Naive B cell (primary cell): Measurements from ENCODE around the gene OR1D5. TPM values are rescaled to one million over a fixed set of nuclear protein-coding genes. Genes with fewer than 3 reads are reported as not detected.
A peak's percentile ranks its signal among the peaks of the same experiment; 100 is the strongest.
"Not testable (repeated sequence)": the region's sequence is repeated elsewhere in the genome, so short reads cannot be mapped to it uniquely, and the experiment has no call there.

ENCODE experiments used
- ATAC-seq, 2 donors: fragments of 150-1000 bp; cut with Tn5 transposase; 2 replicates each; pipeline ENCODE4 v1.10.0; 2021; ENCODE audit warnings: low read depth in 2 of 2, mild to moderate bottlenecking in 2 of 2, moderate library complexity in 2 of 2
- DNase-seq: peaks from one replicate; pipeline ENCODE4 v3.0.0; 2022
- H3K27ac Mint-ChIP-seq, 6 donors: one replicate each; pipeline ENCODE4 v1.8.0; 2020 to 2022; ENCODE audit warnings: mild to moderate bottlenecking in 6 of 6, mixed read lengths in 6 of 6, moderate library complexity in 5 of 6, inconsistent platforms in 2 of 6
- H3K27me3 Mint-ChIP-seq, 3 donors: one replicate each; pipeline ENCODE4 v1.8.0; 2021 to 2022; ENCODE audit warnings: mixed read lengths in 3 of 3, mild to moderate bottlenecking in 1 of 3
- H3K36me3 Mint-ChIP-seq, 2 donors: one replicate each; pipeline ENCODE4 v1.8.0; 2020 to 2022; ENCODE audit warnings: mixed read lengths in 2 of 2, inconsistent platforms in 1 of 2, mild to moderate bottlenecking in 1 of 2
- H3K4me1 Mint-ChIP-seq, 3 donors: one replicate each; pipeline ENCODE4 v1.8.0; 2020 to 2022; ENCODE audit warnings: mixed read lengths in 3 of 3, inconsistent platforms in 1 of 3, mild to moderate bottlenecking in 1 of 3, moderate library complexity in 1 of 3
- H3K4me3 Mint-ChIP-seq, 8 donors: one replicate each; pipeline ENCODE4 v1.8.0; 2020 to 2022; ENCODE audit warnings: mild to moderate bottlenecking in 8 of 8, mixed read lengths in 8 of 8, moderate library complexity in 8 of 8, inconsistent platforms in 2 of 8
- H3K9me3 Mint-ChIP-seq, 7 donors: one replicate each; pipeline ENCODE4 v1.8.0; 2020 to 2022; ENCODE audit warnings: mixed read lengths in 7 of 7, mild to moderate bottlenecking in 5 of 7, inconsistent platforms in 2 of 7, moderate library complexity in 1 of 7
- polyA plus RNA-seq, 6 donors: library from polyadenylated mRNA; unstranded; fragments of 300-500 nt; fragmentation: Illumina TruSeq; gene quantifications; one replicate each; pipeline ENCODE4 v1.2.3, GENCODE V29; 2021; ENCODE audit warnings: low read depth in 6 of 6

OR1D5 gene, protein sequence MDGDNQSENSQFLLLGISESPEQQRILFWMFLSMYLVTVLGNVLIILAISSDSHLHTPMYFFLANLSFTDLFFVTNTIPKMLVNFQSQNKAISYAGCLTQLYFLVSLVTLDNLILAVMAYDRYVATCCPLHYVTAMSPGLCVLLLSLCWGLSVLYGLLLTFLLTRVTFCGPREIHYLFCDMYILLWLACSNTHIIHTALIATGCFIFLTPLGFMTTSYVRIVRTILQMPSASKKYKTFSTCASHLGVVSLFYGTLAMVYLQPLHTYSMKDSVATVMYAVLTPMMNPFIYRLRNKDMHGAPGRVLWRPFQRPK
- not detected for polyA plus RNA-seq

DNA sequence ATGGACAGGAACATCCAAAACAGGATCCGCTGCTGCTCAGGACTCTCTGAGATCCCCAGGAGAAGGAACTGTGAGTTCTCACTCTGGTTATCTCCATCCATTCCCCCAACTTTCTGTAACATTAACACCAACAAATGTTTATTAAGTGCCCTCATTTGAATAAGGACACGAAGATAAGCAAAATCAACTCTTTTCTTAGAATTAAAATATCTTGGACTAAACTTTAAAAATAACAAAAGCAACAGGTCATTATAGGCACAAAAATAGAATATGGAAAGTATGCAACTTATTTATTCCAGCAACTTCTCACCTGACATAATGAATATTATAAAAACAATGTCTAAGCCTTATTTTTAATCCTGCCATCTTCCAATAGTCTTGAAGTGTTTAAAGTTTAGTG, at the start of gene OR1D5:
Gene OR1D5, minus strand, starts transcription at position 101 of the 400 bp plus-strand sequence. Its CDS starts 0 bp downstream, at position 101.
- not testable (repeated sequence) for H3K4me3 Mint-ChIP-seq, H3K27me3 Mint-ChIP-seq, DNase-seq, H3K36me3 Mint-ChIP-seq, ATAC-seq, H3K9me3 Mint-ChIP-seq, H3K4me1 Mint-ChIP-seq
- H3K27ac Mint-ChIP-seq: peak within 1 kb of the TSS in 1 of 6 donors; percentile 58

DNA sequence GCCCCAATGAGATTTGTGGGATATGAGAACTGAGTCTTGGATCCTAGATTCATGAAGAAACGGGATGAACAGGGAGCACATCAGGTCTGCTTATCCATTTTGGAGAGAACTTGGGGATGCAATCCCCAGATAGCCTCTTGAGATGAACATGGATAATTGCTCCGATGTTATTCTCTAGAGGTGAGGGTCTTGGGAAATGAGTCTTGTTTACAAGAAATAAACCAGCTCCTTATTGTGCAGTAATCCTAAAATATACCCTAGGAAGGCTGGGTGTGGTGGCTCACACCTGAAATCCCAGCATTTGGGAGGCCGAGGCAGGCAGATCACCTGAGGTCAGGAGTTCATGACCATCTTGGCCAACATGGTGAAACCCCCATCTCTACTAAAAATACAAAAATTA, 40.9 kb upstream of the OR1D5 start, which contains the start of gene OR1D2:
Gene OR1D2, minus strand, starts transcription at position 101 of the 400 bp plus-strand sequence. CDS start 11,426 bp downstream, outside the sequence.
- no peak for ATAC-seq
- H3K27me3 Mint-ChIP-seq: peaks cover 25 to 58% (median 45%) of the 10 kb centered on the region in 3 donors
- peaks cover 0 to 14% of the 10 kb centered on the region in 2 donors for H3K36me3 Mint-ChIP-seq
- no peak for DNase-seq
- no peaks in the 10 kb centered on the region for H3K4me1 Mint-ChIP-seq
- H3K27ac Mint-ChIP-seq: peak within 1 kb of the TSS in 1 of 6 donors; percentile 63
- no peak within 1 kb of the TSS for H3K4me3 Mint-ChIP-seq
- H3K9me3 Mint-ChIP-seq: peaks cover 10 to 70% (median 26%) of the 10 kb centered on the region in 7 donors

DNA sequence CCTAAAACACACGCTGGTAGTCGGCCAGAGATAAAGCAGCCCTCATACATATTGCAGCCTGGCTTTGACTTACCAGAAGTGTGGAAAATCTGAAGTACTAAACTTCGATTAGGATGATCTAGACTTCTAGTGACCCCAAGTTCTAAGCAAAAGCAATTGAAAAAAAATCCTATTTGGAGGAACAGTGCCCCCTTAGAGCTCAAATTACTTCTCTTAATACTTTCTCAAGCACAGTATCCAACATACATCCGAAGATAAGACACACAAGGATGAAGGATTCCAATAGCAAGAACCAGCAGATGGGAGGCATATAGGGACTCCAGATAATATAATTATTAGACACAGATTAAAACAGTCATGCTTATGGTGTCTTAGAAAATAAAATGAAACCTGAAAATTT, 10.4 kb upstream of the OR1D5 start:
- H3K36me3 Mint-ChIP-seq, H3K27ac Mint-ChIP-seq, DNase-seq, ATAC-seq, H3K4me1 Mint-ChIP-seq, H3K4me3 Mint-ChIP-seq: not testable (repeated sequence)
- Mint-ChIP-seq H3K27me3 (peaks cover 5 to 14% (median 7%) of the 10 kb centered on the region in 3 donors), H3K9me3 (peaks cover 0 to 18% (median 13%) of the 10 kb centered on the region in 7 donors)

DNA sequence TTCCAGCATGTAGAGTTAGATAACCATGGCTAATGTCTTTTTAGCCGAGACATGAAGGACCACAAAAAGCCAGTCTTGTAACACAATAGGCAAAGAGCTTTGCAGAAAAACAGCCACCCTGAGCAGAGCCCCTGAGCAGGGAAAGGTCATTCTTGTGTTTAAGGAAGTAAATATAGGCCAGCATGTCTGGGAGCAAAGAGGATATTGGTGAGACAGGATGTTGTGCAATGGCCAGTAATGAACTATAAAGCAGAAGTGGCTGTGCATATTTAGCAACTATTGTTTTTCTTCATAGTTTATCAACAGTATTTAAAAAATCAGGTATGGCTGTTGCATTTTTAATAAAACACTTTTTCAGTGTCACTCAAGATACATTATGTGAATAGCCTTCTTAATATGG, 1.8 kb upstream of the OR1D5 start:
- peak; percentile 77 to 79 for ATAC-seq
- H3K27me3 Mint-ChIP-seq, H3K27ac Mint-ChIP-seq, H3K4me3 Mint-ChIP-seq, DNase-seq, H3K4me1 Mint-ChIP-seq, H3K36me3 Mint-ChIP-seq, H3K9me3 Mint-ChIP-seq: not testable (repeated sequence)

DNA sequence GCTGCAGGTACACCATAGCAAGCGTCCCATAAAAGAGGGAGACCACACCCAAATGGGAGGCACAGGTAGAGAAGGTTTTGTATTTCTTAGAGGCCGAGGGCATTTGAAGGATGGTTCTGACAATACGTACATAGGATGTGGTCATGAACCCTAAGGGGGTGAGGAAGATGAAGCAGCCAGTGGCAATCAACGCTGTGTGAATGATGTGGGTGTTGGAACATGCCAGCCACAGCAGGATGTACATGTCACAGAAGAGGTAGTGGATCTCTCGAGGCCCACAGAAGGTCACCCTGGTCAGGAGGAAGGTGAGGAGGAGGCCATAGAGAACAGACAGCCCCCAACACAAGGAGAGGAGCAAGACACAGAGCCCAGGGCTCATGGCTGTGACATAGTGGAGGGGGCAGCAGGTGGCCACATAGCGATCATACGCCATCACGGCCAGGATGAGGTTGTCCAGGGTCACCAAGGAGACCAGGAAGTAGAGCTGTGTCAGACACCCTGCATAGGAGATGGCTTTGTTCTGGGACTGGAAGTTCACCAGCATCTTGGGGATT, 506 bp downstream of the OR1D5 start:
- peak overlapping the region in 1 of 6 donors; percentile 58 for H3K27ac Mint-ChIP-seq
- not testable (repeated sequence) for H3K36me3 Mint-ChIP-seq, H3K27me3 Mint-ChIP-seq, H3K4me1 Mint-ChIP-seq, DNase-seq, H3K9me3 Mint-ChIP-seq, ATAC-seq, H3K4me3 Mint-ChIP-seq

DNA sequence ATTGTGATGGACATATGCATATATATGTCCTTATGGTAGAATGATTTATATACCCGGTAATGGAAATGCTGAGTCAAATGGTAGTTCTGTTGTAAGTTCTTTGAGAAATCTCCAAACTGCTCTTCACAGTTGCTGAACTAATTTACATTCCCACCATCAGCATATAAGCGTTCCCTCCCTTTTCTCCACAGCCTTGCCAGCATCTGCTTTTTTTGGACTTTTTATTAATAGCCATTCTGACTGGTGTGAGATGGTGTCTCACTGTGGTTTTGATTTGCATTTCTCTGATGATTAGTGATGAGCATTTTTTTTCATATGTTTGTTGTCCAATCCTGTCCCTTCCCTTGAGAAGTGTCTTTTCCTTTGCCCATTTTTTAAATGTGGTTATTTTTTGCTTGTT, 8.5 kb downstream of the OR1D5 start:
- not testable (repeated sequence) for ATAC-seq, H3K27me3 Mint-ChIP-seq, DNase-seq, H3K27ac Mint-ChIP-seq, H3K36me3 Mint-ChIP-seq, H3K9me3 Mint-ChIP-seq, H3K4me3 Mint-ChIP-seq, H3K4me1 Mint-ChIP-seq

DNA sequence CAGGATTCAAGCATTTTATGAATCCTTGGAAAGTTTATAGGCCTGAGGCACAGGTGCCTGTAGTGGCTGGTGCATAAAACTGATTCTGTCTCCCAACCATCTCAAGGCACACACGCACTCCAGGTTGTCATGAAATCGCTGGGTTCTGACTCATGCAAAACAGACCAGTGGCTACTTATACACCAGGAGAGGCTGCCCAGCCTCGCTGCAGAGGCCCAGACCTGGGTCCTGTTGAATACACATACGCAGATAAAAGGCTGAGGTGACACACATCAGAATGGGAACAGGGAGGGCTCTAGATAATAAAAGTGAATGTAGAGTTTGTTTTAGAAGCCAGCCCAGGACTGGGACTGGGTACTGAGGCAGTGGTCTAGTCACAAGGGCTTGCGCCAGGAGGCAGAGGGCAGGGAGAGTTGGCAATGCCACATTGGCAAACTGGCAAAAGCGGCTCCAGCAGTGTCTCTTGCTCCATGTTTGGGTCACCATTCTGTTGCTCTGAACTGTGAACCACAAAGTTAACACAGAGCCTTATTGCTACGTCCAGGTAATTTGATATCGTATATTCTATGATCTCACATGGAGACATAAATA, 13.6 kb downstream of the OR1D5 start:
- DNase-seq (no peak), ATAC-seq (no peak)
- H3K4me3 Mint-ChIP-seq: peak overlapping the region; percentile 87 to 96 (median 93)
- peak overlapping the region in 1 of 6 donors; percentile 65 for H3K27ac Mint-ChIP-seq
- peaks cover 0 to 17% (median 5%) of the 10 kb centered on the region in 3 donors for H3K4me1 Mint-ChIP-seq
- peaks cover 0 to 10% (median 0%) of the 10 kb centered on the region in 7 donors for H3K9me3 Mint-ChIP-seq
- H3K27me3 Mint-ChIP-seq: no peaks in the 10 kb centered on the region
- no peaks in the 10 kb centered on the region for H3K36me3 Mint-ChIP-seq

DNA sequence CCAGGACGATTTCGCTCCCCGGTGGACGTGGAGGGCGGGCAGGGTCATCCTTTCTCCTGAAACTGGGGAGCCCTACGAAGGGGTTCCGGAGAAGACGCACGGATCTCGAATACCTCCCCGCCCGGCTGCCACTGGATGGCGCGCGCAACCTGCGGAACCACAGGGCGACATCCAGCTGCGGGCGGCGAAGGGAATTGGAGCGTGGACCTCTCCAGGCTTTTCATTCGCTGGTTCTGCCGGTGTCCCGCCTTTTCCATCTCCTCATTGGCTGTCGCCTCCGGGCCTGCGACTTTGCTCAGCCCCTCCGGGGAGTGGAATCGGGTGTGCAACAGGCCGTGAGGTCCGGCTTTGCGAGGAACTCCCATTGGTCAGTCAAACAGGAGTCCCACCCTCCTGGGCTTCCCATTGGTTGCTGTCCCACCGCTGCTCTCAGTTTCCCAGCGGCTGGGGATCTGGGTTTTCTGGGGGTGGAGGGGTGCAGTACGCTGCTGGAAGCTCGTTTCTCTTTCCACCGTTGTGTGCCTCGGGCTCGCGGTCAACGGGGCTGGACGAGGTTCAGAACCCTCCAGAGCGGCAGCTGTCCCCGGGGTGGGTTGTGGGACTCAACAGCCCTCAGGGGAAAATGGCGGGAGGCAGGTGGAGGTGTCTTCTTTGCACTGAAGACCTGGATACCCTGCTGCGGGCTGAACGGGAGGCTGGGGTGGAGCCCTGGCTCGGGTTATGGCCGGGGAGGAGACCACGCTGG, 14.5 kb downstream of the OR1D5 start:
- Mint-ChIP-seq H3K36me3 (peaks cover 0 to 8% of the 10 kb centered on the region in 2 donors), H3K9me3 (peaks cover 5 to 18% (median 8%) of the 10 kb centered on the region in 7 donors), H3K4me3 (peak overlapping the region; percentile 87 to 96 (median 93)), H3K27me3 (peaks cover 0 to 7% (median 6%) of the 10 kb centered on the region in 3 donors), H3K4me1 (peaks cover 0 to 17% (median 5%) of the 10 kb centered on the region in 3 donors), H3K27ac (peak overlapping the region; percentile 22 to 84 (median 66))
- peak; percentile 87 for DNase-seq
- peak; percentile 96 for ATAC-seq

DNA sequence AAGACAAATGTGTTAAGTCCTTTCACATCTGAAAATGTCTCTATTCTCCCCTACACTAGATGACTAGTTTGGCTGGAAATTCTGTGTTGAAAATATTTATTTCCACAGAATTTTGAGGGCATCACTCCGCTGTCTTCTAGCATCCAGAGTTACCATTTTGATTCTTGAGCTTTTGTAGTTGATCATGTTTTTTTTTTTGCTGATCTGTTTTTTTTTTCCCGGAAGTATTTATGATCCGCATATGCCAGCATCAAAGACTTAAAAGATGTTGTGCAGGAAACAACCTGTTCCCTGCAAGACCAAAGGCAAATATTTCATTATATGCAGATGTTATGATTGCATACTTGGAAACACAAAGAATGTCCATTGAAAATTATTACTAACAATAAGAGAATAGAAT, 16.7 kb downstream of the OR1D5 start:
- Mint-ChIP-seq H3K27me3 (peaks cover 0 to 21% (median 19%) of the 10 kb centered on the region in 3 donors), H3K9me3 (peaks cover 9 to 30% (median 17%) of the 10 kb centered on the region in 7 donors), H3K27ac (no peak overlapping the region), H3K4me1 (peaks cover 0 to 17% (median 5%) of the 10 kb centered on the region in 3 donors), H3K36me3 (peaks cover 0 to 15% of the 10 kb centered on the region in 2 donors), H3K4me3 (no peak overlapping the region)
- ATAC-seq (no peak), DNase-seq (no peak)

DNA sequence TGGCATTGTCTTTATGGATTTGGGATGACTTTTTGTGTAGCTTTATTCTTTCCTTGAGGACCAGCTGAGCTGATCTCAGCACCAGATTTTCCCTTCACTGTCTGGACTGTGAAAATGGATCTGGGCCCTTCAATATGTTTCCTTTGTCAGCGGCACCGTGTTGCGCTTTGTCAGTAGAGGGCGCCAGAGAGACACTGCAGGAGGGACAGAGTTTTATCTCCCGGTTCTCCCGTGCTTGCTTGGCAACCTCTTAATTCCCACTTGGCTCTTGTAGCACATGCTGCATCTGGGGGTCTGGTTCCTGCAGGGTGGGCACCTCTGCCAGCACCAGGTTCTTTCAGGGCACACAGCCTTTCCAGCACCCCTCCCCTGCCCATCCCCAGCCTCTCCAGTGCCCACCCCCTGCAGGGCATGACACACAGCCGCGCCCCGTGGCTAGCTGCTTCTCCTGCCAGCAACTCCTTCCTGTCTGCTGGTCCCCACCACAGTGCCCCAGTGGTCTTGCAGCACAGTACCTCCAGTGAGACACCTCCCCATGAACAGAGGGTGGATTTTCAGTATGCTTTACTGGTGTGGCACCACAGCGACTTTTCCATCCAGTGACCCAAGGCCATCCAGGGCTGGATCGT, 19.6 kb downstream of the OR1D5 start:
- Mint-ChIP-seq H3K4me3 (no peak overlapping the region), H3K9me3 (peaks cover 9 to 30% (median 17%) of the 10 kb centered on the region in 7 donors), H3K4me1 (peaks cover 5 to 22% (median 13%) of the 10 kb centered on the region in 3 donors), H3K27me3 (peaks cover 9 to 46% (median 41%) of the 10 kb centered on the region in 3 donors), H3K27ac (no peak overlapping the region), H3K36me3 (peaks cover 0 to 15% of the 10 kb centered on the region in 2 donors)
- no peak for DNase-seq
- ATAC-seq: no peak

DNA sequence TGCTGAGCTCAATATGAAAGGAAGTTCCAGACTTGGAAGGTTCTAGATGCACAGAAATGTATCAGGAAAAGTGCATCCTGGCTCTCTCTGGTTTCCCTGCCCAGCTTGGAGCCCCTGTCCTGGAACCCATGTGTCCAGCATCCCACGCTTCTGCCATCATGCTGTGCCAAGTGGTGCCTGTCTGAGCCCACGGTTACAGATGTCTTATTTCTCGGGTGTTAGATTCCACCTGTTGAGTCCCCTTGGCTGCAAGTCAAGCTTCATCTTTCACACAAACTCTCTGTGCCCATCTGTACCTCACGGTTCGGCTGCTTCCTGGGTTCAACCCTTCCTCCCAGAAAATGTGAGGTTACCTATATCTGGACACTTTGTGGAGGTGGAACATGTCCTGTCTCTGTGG, 22.5 kb downstream of the OR1D5 start:
- H3K4me3 Mint-ChIP-seq: no peak overlapping the region
- ATAC-seq (no peak), DNase-seq (no peak)
- peaks cover 6 to 14% (median 14%) of the 10 kb centered on the region in 3 donors for H3K4me1 Mint-ChIP-seq
- H3K9me3 Mint-ChIP-seq: peaks cover 9 to 30% (median 17%) of the 10 kb centered on the region in 7 donors
- no peak overlapping the region for H3K27ac Mint-ChIP-seq
- H3K36me3 Mint-ChIP-seq: peaks cover 0 to 15% of the 10 kb centered on the region in 2 donors
- peaks cover 9 to 48% (median 43%) of the 10 kb centered on the region in 3 donors for H3K27me3 Mint-ChIP-seq

DNA sequence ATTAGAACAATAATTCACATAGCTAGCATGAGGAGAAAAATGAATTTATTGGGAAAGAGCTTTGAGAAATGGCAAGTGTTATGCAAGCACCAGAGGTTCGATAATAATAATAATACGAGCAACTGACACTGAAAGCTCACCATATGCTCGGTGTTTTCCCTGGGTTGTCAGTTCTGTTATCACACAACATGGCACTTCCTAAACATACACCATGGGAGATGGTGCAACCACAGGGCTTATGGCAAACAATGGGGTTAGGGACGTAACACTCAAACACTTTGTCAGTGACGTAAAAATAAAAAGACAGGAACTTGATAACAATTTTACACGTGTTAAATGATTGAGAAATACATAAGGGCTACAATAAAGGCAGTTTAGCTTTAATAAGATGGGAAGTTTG, 23.7 kb downstream of the OR1D5 start:
- Mint-ChIP-seq H3K9me3 (peaks cover 9 to 20% (median 16%) of the 10 kb centered on the region in 7 donors), H3K4me1 (peaks cover 6 to 17% (median 14%) of the 10 kb centered on the region in 3 donors), H3K36me3 (peaks cover 0 to 15% of the 10 kb centered on the region in 2 donors), H3K4me3 (no peak overlapping the region), H3K27ac (peak overlapping the region in 1 of 6 donors; percentile 70), H3K27me3 (peaks cover 9 to 48% (median 48%) of the 10 kb centered on the region in 3 donors)
- ATAC-seq (peak in 1 of 2 donors; percentile 47), DNase-seq (no peak)
